ENCODE measurements around the gene HIRIP3.

- TF ChIP-seq, protein P1, sequence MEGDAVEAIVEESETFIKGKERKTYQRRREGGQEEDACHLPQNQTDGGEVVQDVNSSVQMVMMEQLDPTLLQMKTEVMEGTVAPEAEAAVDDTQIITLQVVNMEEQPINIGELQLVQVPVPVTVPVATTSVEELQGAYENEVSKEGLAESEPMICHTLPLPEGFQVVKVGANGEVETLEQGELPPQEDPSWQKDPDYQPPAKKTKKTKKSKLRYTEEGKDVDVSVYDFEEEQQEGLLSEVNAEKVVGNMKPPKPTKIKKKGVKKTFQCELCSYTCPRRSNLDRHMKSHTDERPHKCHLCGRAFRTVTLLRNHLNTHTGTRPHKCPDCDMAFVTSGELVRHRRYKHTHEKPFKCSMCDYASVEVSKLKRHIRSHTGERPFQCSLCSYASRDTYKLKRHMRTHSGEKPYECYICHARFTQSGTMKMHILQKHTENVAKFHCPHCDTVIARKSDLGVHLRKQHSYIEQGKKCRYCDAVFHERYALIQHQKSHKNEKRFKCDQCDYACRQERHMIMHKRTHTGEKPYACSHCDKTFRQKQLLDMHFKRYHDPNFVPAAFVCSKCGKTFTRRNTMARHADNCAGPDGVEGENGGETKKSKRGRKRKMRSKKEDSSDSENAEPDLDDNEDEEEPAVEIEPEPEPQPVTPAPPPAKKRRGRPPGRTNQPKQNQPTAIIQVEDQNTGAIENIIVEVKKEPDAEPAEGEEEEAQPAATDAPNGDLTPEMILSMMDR (IDR thresholded peaks at IDR 0.05; ENCODE audit: insufficient read depth, low read length): no peak
- TF ChIP-seq POLR2AphosphoS5 (IDR thresholded peaks at IDR 0.05; ENCODE audit: low read depth): no peak
- TF ChIP-seq, protein P2, sequence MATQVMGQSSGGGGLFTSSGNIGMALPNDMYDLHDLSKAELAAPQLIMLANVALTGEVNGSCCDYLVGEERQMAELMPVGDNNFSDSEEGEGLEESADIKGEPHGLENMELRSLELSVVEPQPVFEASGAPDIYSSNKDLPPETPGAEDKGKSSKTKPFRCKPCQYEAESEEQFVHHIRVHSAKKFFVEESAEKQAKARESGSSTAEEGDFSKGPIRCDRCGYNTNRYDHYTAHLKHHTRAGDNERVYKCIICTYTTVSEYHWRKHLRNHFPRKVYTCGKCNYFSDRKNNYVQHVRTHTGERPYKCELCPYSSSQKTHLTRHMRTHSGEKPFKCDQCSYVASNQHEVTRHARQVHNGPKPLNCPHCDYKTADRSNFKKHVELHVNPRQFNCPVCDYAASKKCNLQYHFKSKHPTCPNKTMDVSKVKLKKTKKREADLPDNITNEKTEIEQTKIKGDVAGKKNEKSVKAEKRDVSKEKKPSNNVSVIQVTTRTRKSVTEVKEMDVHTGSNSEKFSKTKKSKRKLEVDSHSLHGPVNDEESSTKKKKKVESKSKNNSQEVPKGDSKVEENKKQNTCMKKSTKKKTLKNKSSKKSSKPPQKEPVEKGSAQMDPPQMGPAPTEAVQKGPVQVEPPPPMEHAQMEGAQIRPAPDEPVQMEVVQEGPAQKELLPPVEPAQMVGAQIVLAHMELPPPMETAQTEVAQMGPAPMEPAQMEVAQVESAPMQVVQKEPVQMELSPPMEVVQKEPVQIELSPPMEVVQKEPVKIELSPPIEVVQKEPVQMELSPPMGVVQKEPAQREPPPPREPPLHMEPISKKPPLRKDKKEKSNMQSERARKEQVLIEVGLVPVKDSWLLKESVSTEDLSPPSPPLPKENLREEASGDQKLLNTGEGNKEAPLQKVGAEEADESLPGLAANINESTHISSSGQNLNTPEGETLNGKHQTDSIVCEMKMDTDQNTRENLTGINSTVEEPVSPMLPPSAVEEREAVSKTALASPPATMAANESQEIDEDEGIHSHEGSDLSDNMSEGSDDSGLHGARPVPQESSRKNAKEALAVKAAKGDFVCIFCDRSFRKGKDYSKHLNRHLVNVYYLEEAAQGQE (IDR thresholded peaks at IDR 0.05; ENCODE audit: insufficient replicate concordance, low read depth): no peak
These were observed 11.8 kb downstream of the HIRIP3 start for GRCh38 chr16:29983420-29984136.
